ENCODE data around the gene MACROD2. TPM values are rescaled to one million over a fixed set of nuclear protein-coding genes. Genes with fewer than 3 reads are reported as not detected.

The MACROD2 gene
- total RNA-seq, 1 donor from 2014 or later = 47.7 TPM

- DNase-seq (ENCODE audit: low spot score in 2 of 2) = no peak
These were observed 1681.5 kb downstream of the MACROD2 start for GRCh38 chr20:15676815-15677214.

GRCh38 chr20:15682690-15683089 lies 1687.4 kb downstream of the MACROD2 start:
- DNase-seq (ENCODE audit: low spot score in 2 of 2) = no peak
- no peak for FAIRE-seq

More at GRCh38 chr20:15676815-15677214, 1681.5 kb downstream of the MACROD2 start:
- FAIRE-seq = no peak

GRCh38 chr20:15692570-15692969 lies 1697.3 kb downstream of the MACROD2 start:
- DNase-seq (ENCODE audit: low spot score in 2 of 2) = no peak
- no peak for FAIRE-seq

GRCh38 chr20:15699431-15700146 lies 1704.3 kb downstream of the MACROD2 start:
- no peak for FAIRE-seq
- no peak for DNase-seq (ENCODE audit: low spot score in 2 of 2)

GRCh38 chr20:15700147-15700765 lies 1704.9 kb downstream of the MACROD2 start:
- DNase-seq (ENCODE audit: low spot score in 2 of 2) = peak in 1 of 2 donors; percentile 10
- FAIRE-seq = no peak

GRCh38 chr20:15702161-15702560 lies 1706.8 kb downstream of the MACROD2 start:
- no peak for FAIRE-seq
- no peak for DNase-seq (ENCODE audit: low spot score in 2 of 2)

GRCh38 chr20:15703171-15703911 lies 1708.0 kb downstream of the MACROD2 start:
- FAIRE-seq (no peak), DNase-seq (ENCODE audit: low spot score in 2 of 2) (no peak)

- no peak for FAIRE-seq
- no peak for DNase-seq (ENCODE audit: low spot score in 2 of 2)
These were observed 1710.7 kb downstream of the MACROD2 start for GRCh38 chr20:15705975-15706374.

GRCh38 chr20:15706719-15707118 lies 1711.4 kb downstream of the MACROD2 start:
- FAIRE-seq = no peak
- DNase-seq (ENCODE audit: low spot score in 2 of 2) = no peak

- DNase-seq (ENCODE audit: low spot score in 2 of 2) (no peak), FAIRE-seq (no peak)
These were observed 1713.8 kb downstream of the MACROD2 start for GRCh38 chr20:15708984-15709598.

GRCh38 chr20:15710636-15711035 lies 1715.3 kb downstream of the MACROD2 start:
- DNase-seq (ENCODE audit: low spot score in 2 of 2) = no peak
- FAIRE-seq = no peak

- no peak for FAIRE-seq
- no peak for DNase-seq (ENCODE audit: low spot score in 2 of 2)
These were observed 1715.9 kb downstream of the MACROD2 start for GRCh38 chr20:15711177-15711576.

GRCh38 chr20:15716256-15716655 lies 1720.9 kb downstream of the MACROD2 start:
- no peak for FAIRE-seq
- no peak for DNase-seq (ENCODE audit: low spot score in 2 of 2)

GRCh38 chr20:15726416-15726815 lies 1731.1 kb downstream of the MACROD2 start:
- FAIRE-seq = no peak

GRCh38 chr20:15734052-15734451 lies 1738.7 kb downstream of the MACROD2 start:
- no peak for FAIRE-seq
- DNase-seq (ENCODE audit: low spot score in 2 of 2) = no peak

More at GRCh38 chr20:15726416-15726815, 1731.1 kb downstream of the MACROD2 start:
- DNase-seq (ENCODE audit: low spot score in 2 of 2) = no peak

GRCh38 chr20:15739035-15739434 lies 1743.7 kb downstream of the MACROD2 start:
- no peak for FAIRE-seq
- DNase-seq (ENCODE audit: low spot score in 2 of 2) = no peak

- DNase-seq (ENCODE audit: low spot score in 2 of 2) (no peak), FAIRE-seq (no peak)
These were observed 1744.9 kb downstream of the MACROD2 start for GRCh38 chr20:15740046-15740775.

- no peak for FAIRE-seq
- no peak for DNase-seq (ENCODE audit: low spot score in 2 of 2)
These were observed 1746.8 kb downstream of the MACROD2 start for GRCh38 chr20:15742087-15742486.

- DNase-seq (ENCODE audit: low spot score in 2 of 2) = no peak
- no peak for FAIRE-seq
These were observed 1747.3 kb downstream of the MACROD2 start for GRCh38 chr20:15742627-15743026.
